HG03442 (cell line): ENCODE measurements around the gene TPR.

Source experiments
- ATAC-seq: cut with Tn5 transposase; IDR thresholded peaks from one replicate; pipeline ENCODE4 v1.9.1; 2021; ENCODE audit warnings: mild to moderate bottlenecking, moderate library complexity; ENCODE audit not compliant: unreplicated experiment

TPR gene

DNA sequence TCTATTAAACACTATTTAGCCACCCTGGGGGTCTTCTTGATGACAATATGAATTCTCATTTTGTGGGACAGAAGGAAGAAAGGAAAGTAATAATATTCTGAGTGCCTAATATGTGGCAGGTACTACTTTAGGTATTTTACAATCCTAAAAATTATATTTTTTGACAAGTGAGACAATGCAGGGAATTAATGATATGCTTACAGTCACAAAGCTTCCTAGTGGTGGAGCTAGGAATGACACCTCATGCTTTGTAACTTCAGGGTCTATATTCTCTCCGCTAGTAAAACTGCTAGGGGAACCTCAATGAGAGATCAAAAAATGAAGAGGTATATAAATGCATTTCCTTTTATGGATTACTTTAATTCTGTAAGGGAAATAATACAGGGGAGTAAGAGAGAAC is 44.3 kb downstream of the TPR start:
- no peak for ATAC-seq

DNA sequence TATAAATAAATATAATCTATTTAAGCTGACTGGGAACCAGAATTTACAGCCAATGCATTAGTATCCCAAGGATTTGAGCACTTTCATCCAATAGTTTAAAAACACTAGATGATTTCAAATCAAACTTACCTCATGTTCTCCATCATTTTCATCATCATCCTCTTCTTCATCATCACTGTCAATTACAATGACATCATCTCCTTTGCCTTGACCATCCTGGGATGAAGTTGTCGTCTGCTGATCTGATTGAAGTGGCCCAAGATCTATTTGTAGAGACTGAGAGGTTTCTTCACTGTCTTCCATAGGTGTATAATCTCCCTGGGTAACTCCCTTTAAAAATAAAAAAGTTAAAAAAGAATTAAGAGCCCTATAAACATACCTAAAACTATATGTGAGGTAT is 47.7 kb downstream of the TPR start:
- ATAC-seq, result no peak

DNA sequence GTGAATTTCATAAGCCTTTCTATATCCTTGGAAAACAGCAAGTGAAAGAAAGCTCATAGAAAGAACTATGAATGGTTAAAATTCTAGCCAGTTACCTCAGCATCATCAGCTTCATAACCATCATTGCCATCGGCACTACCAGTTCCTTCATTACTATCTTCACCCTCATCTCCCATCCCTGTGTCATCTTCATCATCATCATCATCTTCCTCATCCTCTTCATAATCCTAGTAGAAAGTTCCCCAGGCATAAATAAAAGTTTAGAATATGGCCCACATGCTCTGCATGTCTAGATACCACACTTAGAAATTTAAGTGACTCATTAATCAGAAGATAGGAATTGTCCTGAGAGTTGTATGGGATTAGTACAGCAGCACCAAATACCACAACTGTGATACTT is 49.0 kb downstream of the TPR start:
- no peak for ATAC-seq

- no peak for ATAC-seq
Observed at GRCh38 chr1:186325239-186325638, 49.8 kb downstream of the TPR start.

GRCh38 chr1:186323865-186324264 is 51.2 kb downstream of the TPR start:
- no peak for ATAC-seq

GRCh38 chr1:186315570-186315969 is 59.5 kb downstream of the TPR start:
- ATAC-seq, result no peak

- no peak for ATAC-seq
Observed at GRCh38 chr1:186311375-186312051, 63.5 kb downstream of the TPR start.

- ATAC-seq, result no peak
Observed at GRCh38 chr1:186310307-186310706, 64.7 kb downstream of the TPR start.

DNA sequence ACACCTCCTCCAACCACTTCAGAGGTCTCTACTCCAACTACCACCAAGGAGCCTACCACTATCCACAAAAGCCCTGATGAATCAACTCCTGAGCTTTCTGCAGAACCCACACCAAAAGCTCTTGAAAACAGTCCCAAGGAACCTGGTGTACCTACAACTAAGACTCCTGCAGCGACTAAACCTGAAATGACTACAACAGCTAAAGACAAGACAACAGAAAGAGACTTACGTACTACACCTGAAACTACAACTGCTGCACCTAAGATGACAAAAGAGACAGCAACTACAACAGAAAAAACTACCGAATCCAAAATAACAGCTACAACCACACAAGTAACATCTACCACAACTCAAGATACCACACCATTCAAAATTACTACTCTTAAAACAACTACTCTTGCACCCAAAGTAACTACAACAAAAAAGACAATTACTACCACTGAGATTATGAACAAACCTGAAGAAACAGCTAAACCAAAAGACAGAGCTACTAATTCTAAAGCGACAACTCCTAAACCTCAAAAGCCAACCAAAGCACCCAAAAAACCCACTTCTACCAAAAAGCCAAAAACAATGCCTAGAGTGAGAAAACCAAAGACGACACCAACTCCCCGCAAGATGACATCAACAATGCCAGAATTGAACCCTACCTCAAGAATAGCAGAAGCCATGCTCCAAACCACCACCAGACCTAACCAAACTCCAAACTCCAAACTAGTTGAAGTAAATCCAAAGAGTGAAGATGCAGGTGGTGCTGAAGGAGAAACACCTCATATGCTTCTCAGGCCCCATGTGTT is 66.6 kb downstream of the TPR start:
- ATAC-seq, result no peak

GRCh38 chr1:186307445-186307844 is 67.6 kb downstream of the TPR start:
- no peak for ATAC-seq

DNA sequence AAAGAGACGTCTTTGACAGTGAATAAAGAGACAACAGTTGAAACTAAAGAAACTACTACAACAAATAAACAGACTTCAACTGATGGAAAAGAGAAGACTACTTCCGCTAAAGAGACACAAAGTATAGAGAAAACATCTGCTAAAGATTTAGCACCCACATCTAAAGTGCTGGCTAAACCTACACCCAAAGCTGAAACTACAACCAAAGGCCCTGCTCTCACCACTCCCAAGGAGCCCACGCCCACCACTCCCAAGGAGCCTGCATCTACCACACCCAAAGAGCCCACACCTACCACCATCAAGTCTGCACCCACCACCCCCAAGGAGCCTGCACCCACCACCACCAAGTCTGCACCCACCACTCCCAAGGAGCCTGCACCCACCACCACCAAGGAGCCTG is 68.5 kb downstream of the TPR start:
- no peak for ATAC-seq

DNA sequence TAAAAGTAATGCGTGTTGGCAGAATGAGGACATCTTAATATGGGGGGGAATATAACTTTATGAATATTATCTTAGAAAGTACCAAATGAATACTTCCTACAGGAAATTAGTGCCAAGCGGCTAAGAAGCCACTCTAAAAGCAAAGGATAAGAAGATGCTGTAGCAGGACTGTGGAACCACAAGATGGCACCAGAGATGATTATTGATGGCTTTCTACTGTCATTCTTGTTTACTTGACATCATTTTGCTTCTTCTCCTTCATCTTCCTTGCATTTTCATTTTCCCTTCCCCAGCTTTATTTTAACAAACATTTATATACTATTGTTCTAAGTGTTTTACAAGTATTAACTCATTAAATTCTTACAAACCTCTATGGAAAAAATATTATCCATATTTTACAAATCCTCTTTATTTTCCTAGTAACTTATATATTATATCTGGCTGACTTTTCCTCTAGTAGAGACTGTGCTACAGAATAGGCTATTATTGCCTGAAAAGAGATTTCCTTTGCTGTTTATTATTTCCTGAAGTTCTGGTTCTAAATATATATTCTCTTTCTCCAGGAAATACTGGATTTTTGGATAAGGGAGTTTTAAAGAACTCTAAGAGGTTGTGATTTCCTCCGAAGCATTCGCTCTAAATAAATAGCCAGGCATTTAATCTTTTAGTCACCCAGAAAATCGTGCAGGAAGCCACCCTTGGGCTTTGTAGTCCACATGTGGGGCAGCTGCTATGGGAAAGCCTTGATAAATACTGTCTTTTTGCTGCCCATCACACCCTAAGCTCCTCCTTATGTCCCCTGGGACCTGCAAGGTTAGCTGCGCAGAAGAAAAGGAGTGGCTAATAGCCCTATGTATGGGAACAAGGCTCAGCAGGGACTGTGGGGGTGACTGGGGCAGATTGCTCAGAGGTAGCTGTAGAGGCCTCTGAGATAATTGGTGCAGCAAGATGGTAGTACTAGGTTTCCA is 69.8 kb downstream of the TPR start:
- ATAC-seq, result peak; percentile 78

DNA sequence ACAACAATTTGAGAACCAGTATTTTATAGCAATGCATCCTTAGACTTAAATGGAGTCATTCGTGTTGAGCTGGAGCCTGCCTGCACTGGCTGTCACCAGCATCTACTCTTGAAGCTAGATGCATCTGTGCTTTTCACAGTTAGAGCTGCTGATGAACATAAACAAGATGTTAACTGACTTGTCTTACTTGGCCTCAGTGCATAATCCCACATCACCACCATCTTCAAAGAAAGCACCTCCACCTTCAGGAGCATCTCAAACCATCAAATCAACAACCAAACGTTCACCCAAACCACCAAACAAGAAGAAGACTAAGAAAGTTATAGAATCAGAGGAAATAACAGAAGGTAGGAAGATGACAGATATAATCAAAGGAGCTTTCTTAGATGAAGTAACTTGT is 71.1 kb downstream of the TPR start:
- ATAC-seq, result no peak

DNA sequence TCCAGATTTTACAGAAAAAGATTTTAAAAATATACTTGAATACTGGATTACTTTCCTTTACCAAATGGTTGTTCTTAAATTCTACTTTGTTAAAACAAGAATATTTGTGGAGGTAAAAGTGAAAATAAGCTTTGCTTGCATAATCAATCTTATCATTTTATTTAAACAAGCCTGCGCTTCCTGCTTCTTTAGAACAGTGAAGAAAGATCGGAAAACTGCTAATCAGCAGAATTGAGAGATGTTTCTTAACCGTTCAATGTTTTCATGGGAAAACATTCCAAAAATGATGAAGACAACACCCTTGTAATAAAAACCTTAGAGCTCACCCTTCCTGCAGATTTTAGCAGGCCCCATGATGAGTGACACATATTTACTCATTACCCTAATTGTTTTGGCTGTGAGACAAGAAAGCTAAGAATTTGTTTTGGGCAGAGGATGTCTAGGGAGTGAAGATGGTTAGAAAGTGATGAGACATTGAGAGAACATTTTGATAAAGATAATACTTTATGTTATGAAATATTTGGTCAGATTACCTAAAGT is 72.6 kb downstream of the TPR start:
- no peak for ATAC-seq

- ATAC-seq, result no peak
Observed at GRCh38 chr1:186301448-186301847, 73.6 kb downstream of the TPR start.

- no peak for ATAC-seq
Observed at GRCh38 chr1:186300056-186300455, 75.0 kb downstream of the TPR start.

DNA sequence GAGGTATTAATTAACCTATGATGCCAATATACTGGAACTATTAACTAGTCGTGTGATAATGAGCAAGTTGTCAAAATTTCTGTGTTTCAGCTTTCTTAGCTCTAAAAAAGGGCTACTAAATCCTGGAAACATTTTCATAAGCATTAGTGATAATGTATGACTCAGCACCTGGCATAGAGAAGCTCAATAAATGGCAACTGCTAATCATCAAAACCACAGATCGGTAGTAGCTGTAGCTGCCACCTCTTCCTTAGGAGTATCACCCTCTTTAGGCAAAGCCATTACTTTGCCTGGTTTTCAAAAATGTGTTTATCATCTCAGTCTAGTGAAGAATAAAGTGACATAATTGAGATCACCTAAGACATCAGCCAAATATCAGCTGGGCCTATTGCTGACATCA is 75.5 kb downstream of the TPR start:
- no peak for ATAC-seq

GRCh38 chr1:186298851-186299250 is 76.2 kb downstream of the TPR start:
- ATAC-seq, result no peak

DNA sequence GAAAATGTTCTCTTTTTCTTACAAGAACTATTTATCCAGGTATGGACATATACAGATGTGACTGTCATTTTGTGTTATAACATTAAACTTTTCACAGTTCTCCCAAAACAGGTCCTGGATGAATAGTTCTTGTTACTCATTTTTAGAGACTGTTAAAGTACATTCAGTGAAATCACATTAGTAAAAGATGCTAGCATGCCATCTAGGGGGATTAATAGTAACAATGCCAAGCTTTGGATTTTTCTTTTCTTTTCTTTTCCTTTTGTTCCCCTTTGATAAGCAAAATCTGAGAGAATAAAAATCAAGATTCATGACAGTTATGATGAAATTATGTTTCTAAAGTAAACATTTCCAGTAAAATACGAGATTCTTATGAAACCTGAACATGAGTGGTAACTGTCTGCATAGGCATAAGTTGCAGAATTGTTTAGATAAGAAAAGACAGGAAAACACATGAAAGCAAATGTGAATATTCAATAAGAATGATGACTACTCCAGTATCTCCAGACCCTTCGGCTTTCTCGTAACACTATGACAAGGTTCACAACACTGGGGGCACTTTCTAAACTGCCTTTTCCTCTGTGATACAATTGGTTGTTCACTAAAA is 77.5 kb downstream of the TPR start:
- no peak for ATAC-seq

DNA sequence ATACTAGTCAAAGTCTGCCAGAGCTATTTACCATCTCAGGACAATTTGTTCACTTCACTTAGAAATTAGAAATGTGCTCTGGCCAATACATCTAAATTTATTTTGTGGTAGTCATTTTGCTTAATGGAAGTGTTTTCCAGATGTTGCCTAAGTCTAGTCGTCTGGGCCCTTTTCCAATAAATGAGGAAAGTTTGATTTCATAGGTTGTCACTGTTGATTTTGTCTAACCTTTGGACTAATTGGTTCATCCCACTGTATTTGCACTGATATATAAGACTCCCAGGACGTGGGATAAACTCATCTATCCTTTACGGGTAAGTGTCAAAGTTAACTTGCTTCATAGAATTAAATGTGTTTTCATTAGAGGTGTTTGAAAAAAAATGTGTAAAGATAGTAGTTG is 79.1 kb downstream of the TPR start, which contains the start of gene PRG4:
TSS of gene PRG4 (plus strand) at position 300 of the 400 bp plus-strand sequence.
- ATAC-seq, result no peak

DNA sequence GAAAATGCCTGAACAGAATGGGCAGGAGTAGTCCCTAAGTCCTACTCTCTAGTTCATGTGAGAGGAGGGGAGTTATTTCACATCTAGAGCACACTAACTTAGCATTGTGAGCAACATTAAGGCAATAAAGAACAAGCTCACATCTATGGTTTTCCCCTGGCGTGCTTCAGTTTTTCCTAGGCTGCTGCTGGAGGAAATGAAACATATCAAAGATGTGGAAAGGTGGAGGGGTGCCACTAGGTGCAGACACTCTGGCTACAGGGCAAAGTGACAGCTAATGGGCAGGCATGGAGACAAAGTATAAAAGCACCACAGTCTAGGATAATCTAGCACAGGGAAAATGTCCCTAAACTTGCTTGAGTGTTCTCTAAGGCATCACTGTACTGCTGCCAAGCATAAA is 82.2 kb downstream of the TPR start:
- no peak for ATAC-seq
